ENCODE measurements around the gene CAST.

The CAST gene

GRCh38 chr5:96814041-96814440 is 151.9 kb downstream of the CAST start:
- TF ChIP-seq, protein P1, sequence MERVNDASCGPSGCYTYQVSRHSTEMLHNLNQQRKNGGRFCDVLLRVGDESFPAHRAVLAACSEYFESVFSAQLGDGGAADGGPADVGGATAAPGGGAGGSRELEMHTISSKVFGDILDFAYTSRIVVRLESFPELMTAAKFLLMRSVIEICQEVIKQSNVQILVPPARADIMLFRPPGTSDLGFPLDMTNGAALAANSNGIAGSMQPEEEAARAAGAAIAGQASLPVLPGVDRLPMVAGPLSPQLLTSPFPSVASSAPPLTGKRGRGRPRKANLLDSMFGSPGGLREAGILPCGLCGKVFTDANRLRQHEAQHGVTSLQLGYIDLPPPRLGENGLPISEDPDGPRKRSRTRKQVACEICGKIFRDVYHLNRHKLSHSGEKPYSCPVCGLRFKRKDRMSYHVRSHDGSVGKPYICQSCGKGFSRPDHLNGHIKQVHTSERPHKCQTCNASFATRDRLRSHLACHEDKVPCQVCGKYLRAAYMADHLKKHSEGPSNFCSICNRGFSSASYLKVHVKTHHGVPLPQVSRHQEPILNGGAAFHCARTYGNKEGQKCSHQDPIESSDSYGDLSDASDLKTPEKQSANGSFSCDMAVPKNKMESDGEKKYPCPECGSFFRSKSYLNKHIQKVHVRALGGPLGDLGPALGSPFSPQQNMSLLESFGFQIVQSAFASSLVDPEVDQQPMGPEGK (tag by site-specific recombination; IDR thresholded peaks at IDR 0.05) = no peak
- TF ChIP-seq ZNF138 (tag by site-specific recombination; IDR thresholded peaks at IDR 0.05; ENCODE audit: borderline replicate concordance) = no peak
- no peak for TF ChIP-seq ZNF354C (tag by site-specific recombination; IDR thresholded peaks at IDR 0.05; ENCODE audit: borderline replicate concordance, low read depth)
- Histone ChIP-seq H3K9me3 (ENCODE audit: control insufficient read depth, insufficient read depth, low read depth, low read length) (no peaks in the 10 kb centered on the region), H3K4me1 (ENCODE audit: control insufficient read depth, insufficient read depth, low read length) (no peaks in the 10 kb centered on the region), H3K4me3 (ENCODE audit: low read depth, low read length) (no peak overlapping the region), H3K36me3 (ENCODE audit: control insufficient read depth in 2 of 2, insufficient read depth in 1 of 2, low read length in 2 of 2) (no peaks in the 10 kb centered on the region), H3K27ac (ENCODE audit: extremely low read depth, low read depth, low read length) (no peak overlapping the region)
- ChIA-PET CTCF (no interaction called here), POLR2A (no interaction called here)

DNA sequence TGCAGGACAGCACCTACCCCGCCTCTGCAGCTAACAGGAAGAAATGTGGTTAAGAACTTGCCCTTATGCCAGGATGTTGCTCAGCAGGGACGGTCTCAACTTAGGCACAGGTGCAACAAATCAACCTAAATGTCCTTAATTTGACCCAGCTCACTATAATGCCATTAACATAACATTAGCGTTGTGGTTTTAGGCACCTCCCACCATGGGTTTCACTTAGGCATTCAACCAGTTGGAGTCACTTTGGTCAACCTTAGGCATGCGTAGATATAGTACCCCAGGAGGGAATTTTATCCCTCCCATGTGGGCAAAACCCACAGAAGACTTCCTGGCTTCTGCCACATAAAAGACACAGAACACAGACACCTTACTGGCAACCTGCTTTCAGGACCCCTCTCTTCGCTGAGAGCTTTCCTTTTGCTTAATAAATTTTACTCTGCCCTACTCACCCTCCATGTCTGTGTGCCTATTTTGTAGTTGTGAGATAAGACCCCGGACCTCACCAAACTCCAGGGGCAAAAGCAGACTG is 154.3 kb downstream of the CAST start:
- H3K4me1 ChIP-seq (ENCODE audit: control insufficient read depth, insufficient read depth, low read length) = no peaks in the 10 kb centered on the region
- ChIA-PET CTCF (no interaction called here), POLR2A (interaction anchor here (2.1 kb wide), 1 partner anchor 9 kb away, joined by 6 read pairs; the partner anchor contains the start of gene ERAP1)
- no peak overlapping the region for H3K27ac ChIP-seq (ENCODE audit: extremely low read depth, low read depth, low read length)
- no peaks in the 10 kb centered on the region for H3K9me3 ChIP-seq (ENCODE audit: control insufficient read depth, insufficient read depth, low read depth, low read length)
- no peak overlapping the region for H3K4me3 ChIP-seq (ENCODE audit: low read depth, low read length)
- TF ChIP-seq ZNF335 (tag by site-specific recombination; conservative IDR thresholded peaks at IDR 0.05) = peak; percentile 38; the same call in 1 of the 2 replicates
- TF ChIP-seq KLF1 (tag by site-specific recombination; IDR thresholded peaks at IDR 0.05) = no peak
- no peak for TF ChIP-seq RBAK (tag by site-specific recombination; IDR thresholded peaks at IDR 0.05)
- TF ChIP-seq, protein P2, sequence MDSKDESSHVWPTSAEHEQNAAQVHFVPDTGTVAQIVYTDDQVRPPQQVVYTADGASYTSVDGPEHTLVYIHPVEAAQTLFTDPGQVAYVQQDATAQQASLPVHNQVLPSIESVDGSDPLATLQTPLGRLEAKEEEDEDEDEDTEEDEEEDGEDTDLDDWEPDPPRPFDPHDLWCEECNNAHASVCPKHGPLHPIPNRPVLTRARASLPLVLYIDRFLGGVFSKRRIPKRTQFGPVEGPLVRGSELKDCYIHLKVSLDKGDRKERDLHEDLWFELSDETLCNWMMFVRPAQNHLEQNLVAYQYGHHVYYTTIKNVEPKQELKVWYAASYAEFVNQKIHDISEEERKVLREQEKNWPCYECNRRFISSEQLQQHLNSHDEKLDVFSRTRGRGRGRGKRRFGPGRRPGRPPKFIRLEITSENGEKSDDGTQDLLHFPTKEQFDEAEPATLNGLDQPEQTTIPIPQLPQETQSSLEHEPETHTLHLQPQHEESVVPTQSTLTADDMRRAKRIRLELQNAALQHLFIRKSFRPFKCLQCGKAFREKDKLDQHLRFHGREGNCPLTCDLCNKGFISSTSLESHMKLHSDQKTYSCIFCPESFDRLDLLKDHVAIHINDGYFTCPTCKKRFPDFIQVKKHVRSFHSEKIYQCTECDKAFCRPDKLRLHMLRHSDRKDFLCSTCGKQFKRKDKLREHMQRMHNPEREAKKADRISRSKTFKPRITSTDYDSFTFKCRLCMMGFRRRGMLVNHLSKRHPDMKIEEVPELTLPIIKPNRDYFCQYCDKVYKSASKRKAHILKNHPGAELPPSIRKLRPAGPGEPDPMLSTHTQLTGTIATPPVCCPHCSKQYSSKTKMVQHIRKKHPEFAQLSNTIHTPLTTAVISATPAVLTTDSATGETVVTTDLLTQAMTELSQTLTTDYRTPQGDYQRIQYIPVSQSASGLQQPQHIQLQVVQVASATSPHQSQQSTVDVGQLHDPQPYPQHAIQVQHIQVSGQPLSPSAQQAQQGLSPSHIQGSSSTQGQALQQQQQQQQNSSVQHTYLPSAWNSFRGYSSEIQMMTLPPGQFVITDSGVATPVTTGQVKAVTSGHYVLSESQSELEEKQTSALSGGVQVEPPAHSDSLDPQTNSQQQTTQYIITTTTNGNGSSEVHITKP (tag by site-specific recombination; IDR thresholded peaks at IDR 0.05) = peak; percentile 94
- no peak for TF ChIP-seq ZNF701 (tag by site-specific recombination; IDR thresholded peaks at IDR 0.05)
- 0 out of 2 replicates have a peak, but pooled peaks have one; percentile 42 for TF ChIP-seq SCRT2 (tag by site-specific recombination; IDR thresholded peaks at IDR 0.05)
- 0 out of 2 replicates have a peak, but pooled peaks have one; percentile 13 for TF ChIP-seq ZNF600 (tag by site-specific recombination; IDR thresholded peaks at IDR 0.05)
- H3K36me3 ChIP-seq (ENCODE audit: control insufficient read depth in 2 of 2, insufficient read depth in 1 of 2, low read length in 2 of 2) = no peaks in the 10 kb centered on the region

- Histone ChIP-seq H3K9me3 (ENCODE audit: control insufficient read depth, insufficient read depth, low read depth, low read length) (no peaks in the 10 kb centered on the region), H3K4me3 (ENCODE audit: low read depth, low read length) (no peak overlapping the region), H3K27ac (ENCODE audit: extremely low read depth, low read depth, low read length) (no peak overlapping the region), H3K36me3 (ENCODE audit: control insufficient read depth in 2 of 2, insufficient read depth in 1 of 2, low read length in 2 of 2) (no peaks in the 10 kb centered on the region), H3K4me1 (ENCODE audit: control insufficient read depth, insufficient read depth, low read length) (no peaks in the 10 kb centered on the region)
- ChIA-PET CTCF (interaction anchor here (0.6 to 1.0 kb wide), 2 partner anchors 52 to 58 kb away, joined by 4 read pairs; no protein-coding TSS in a partner anchor), POLR2A (interaction anchor here (2.1 kb wide), 1 partner anchor 9 kb away, joined by 6 read pairs; the partner anchor contains the start of gene ERAP1)
- TF ChIP-seq ZNF26 (tag by site-specific recombination; IDR thresholded peaks at IDR 0.05) (no peak), ZNF157 (tag by site-specific recombination; IDR thresholded peaks at IDR 0.05) (no peak), ZNF175 (tag by site-specific recombination; IDR thresholded peaks at IDR 0.05) (no peak), ZNF488 (tag by site-specific recombination; IDR thresholded peaks at IDR 0.05) (no peak), ZNF792 (tag by site-specific recombination; IDR thresholded peaks at IDR 0.05) (no peak), ZNF146 (tag by site-specific recombination; IDR thresholded peaks at IDR 0.05) (no peak), ZNF473 (tag by site-specific recombination; IDR thresholded peaks at IDR 0.05) (no peak), ZNF324 (tag by site-specific recombination; IDR thresholded peaks at IDR 0.05) (no peak), ZFHX2 (tag by site-specific recombination; conservative IDR thresholded peaks at IDR 0.05) (no peak), MZF1 (tag by site-specific recombination; IDR thresholded peaks at IDR 0.05; ENCODE audit: borderline replicate concordance) (no peak), ZBTB6 (tag by site-specific recombination; IDR thresholded peaks at IDR 0.05) (no peak), ZNF394 (tag by site-specific recombination; IDR thresholded peaks at IDR 0.05; ENCODE audit: borderline replicate concordance) (no peak), ZNF404 (tag by site-specific recombination; IDR thresholded peaks at IDR 0.05) (no peak)
Measured at GRCh38 chr5:96816991-96817390, 154.8 kb downstream of the CAST start.

All from HEK293 (cell line).